Measurements from ENCODE around the gene MIDN. TPM values are rescaled to one million over a fixed set of nuclear protein-coding genes. Genes with fewer than 3 reads are reported as not detected.

Gene MIDN
- total and polyA plus RNA-seq, 10 of the 15 experiments (the other 5 are each of a cell fraction or from before 2014, with no cell fraction given): 0.38 to 51.5 (median 7.2) TPM

DNA sequence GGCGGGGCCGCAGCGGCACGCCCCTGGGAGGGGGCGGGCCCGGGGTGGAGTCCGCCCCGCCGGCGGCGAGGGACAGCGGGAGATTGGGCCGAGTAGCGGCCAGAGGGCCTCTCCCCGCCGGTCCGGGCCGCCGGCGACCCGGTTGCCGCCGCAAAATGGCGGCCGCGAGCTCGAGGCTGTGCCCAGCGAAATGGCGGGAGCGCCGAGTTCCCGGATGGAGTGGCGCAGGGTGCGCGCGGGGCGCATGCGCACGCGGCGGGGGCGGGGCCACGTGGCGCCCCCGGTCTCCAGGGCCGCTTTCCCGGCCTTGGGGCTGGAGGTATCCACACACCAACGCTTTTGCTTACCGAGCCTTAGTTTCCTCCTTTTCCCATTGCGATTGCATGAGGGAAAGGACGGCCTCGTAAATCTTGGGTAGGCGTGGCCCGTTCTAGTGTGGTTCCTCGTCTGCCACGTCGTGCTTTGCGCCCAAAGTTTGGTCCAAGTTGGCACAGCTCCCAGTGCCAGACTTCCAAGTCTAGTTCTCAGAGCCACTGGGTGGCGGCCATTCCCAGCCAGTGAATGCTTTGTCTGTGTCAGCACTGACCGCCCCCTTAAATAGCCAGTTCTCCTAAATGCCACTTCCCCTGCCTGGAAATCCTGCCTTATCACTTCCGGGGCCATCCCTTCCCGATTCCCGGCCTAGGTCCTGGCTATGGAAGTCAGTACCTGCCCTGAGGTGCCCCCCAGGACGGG lies 21.3 kb downstream of the MIDN start (continued):
- TF ChIP-seq, protein P1, sequence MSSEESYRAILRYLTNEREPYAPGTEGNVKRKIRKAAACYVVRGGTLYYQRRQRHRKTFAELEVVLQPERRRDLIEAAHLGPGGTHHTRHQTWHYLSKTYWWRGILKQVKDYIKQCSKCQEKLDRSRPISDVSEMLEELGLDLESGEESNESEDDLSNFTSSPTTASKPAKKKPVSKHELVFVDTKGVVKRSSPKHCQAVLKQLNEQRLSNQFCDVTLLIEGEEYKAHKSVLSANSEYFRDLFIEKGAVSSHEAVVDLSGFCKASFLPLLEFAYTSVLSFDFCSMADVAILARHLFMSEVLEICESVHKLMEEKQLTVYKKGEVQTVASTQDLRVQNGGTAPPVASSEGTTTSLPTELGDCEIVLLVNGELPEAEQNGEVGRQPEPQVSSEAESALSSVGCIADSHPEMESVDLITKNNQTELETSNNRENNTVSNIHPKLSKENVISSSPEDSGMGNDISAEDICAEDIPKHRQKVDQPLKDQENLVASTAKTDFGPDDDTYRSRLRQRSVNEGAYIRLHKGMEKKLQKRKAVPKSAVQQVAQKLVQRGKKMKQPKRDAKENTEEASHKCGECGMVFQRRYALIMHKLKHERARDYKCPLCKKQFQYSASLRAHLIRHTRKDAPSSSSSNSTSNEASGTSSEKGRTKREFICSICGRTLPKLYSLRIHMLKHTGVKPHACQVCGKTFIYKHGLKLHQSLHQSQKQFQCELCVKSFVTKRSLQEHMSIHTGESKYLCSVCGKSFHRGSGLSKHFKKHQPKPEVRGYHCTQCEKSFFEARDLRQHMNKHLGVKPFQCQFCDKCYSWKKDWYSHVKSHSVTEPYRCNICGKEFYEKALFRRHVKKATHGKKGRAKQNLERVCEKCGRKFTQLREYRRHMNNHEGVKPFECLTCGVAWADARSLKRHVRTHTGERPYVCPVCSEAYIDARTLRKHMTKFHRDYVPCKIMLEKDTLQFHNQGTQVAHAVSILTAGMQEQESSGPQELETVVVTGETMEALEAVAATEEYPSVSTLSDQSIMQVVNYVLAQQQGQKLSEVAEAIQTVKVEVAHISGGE (CRISPR knock-in tag; IDR thresholded peaks at IDR 0.05): no peak
- no peak; the same call in 1 of the 2 replicates for TF ChIP-seq SMAD5 (IDR thresholded peaks at IDR 0.05; ENCODE audit: low read depth)
- TF ChIP-seq, protein P2, sequence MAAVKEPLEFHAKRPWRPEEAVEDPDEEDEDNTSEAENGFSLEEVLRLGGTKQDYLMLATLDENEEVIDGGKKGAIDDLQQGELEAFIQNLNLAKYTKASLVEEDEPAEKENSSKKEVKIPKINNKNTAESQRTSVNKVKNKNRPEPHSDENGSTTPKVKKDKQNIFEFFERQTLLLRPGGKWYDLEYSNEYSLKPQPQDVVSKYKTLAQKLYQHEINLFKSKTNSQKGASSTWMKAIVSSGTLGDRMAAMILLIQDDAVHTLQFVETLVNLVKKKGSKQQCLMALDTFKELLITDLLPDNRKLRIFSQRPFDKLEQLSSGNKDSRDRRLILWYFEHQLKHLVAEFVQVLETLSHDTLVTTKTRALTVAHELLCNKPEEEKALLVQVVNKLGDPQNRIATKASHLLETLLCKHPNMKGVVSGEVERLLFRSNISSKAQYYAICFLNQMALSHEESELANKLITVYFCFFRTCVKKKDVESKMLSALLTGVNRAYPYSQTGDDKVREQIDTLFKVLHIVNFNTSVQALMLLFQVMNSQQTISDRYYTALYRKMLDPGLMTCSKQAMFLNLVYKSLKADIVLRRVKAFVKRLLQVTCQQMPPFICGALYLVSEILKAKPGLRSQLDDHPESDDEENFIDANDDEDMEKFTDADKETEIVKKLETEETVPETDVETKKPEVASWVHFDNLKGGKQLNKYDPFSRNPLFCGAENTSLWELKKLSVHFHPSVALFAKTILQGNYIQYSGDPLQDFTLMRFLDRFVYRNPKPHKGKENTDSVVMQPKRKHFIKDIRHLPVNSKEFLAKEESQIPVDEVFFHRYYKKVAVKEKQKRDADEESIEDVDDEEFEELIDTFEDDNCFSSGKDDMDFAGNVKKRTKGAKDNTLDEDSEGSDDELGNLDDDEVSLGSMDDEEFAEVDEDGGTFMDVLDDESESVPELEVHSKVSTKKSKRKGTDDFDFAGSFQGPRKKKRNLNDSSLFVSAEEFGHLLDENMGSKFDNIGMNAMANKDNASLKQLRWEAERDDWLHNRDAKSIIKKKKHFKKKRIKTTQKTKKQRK (IDR thresholded peaks at IDR 0.05; ENCODE audit: low read depth, low read length): no peak
- no peak for TF ChIP-seq TCF3 (IDR thresholded peaks at IDR 0.05; ENCODE audit: borderline replicate concordance, insufficient read depth, low read depth, low read length)
- TF ChIP-seq EED (IDR thresholded peaks at IDR 0.05; ENCODE audit: low read depth): 0 out of 2 replicates have a peak, but pooled peaks have one; percentile 28
- TF ChIP-seq NFXL1 (IDR thresholded peaks at IDR 0.05; ENCODE audit: borderline replicate concordance): no peak
- TF ChIP-seq, protein P3, sequence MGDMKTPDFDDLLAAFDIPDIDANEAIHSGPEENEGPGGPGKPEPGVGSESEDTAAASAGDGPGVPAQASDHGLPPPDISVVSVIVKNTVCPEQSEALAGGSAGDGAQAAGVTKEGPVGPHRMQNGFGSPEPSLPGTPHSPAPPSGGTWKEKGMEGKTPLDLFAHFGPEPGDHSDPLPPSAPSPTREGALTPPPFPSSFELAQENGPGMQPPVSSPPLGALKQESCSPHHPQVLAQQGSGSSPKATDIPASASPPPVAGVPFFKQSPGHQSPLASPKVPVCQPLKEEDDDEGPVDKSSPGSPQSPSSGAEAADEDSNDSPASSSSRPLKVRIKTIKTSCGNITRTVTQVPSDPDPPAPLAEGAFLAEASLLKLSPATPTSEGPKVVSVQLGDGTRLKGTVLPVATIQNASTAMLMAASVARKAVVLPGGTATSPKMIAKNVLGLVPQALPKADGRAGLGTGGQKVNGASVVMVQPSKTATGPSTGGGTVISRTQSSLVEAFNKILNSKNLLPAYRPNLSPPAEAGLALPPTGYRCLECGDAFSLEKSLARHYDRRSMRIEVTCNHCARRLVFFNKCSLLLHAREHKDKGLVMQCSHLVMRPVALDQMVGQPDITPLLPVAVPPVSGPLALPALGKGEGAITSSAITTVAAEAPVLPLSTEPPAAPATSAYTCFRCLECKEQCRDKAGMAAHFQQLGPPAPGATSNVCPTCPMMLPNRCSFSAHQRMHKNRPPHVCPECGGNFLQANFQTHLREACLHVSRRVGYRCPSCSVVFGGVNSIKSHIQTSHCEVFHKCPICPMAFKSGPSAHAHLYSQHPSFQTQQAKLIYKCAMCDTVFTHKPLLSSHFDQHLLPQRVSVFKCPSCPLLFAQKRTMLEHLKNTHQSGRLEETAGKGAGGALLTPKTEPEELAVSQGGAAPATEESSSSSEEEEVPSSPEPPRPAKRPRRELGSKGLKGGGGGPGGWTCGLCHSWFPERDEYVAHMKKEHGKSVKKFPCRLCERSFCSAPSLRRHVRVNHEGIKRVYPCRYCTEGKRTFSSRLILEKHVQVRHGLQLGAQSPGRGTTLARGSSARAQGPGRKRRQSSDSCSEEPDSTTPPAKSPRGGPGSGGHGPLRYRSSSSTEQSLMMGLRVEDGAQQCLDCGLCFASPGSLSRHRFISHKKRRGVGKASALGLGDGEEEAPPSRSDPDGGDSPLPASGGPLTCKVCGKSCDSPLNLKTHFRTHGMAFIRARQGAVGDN (IDR thresholded peaks at IDR 0.05): peak; percentile 87; the same call in 1 of the 2 replicates
- peak; percentile 24 for TF ChIP-seq CHD1 (IDR thresholded peaks at IDR 0.05; ENCODE audit: low read depth, low read length)
- no peak for TF ChIP-seq ZNF622 (IDR thresholded peaks at IDR 0.05)
- no peak for TF ChIP-seq HDAC6 (IDR thresholded peaks at IDR 0.05; ENCODE audit: unreplicated experiment)
- TF ChIP-seq, protein P4, sequence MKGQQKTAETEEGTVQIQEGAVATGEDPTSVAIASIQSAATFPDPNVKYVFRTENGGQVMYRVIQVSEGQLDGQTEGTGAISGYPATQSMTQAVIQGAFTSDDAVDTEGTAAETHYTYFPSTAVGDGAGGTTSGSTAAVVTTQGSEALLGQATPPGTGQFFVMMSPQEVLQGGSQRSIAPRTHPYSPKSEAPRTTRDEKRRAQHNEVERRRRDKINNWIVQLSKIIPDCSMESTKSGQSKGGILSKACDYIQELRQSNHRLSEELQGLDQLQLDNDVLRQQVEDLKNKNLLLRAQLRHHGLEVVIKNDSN (IDR thresholded peaks at IDR 0.05; ENCODE audit: borderline replicate concordance, extremely low read length, insufficient read depth, low read depth, low read length): peak; percentile 85
- TF ChIP-seq, protein P5, sequence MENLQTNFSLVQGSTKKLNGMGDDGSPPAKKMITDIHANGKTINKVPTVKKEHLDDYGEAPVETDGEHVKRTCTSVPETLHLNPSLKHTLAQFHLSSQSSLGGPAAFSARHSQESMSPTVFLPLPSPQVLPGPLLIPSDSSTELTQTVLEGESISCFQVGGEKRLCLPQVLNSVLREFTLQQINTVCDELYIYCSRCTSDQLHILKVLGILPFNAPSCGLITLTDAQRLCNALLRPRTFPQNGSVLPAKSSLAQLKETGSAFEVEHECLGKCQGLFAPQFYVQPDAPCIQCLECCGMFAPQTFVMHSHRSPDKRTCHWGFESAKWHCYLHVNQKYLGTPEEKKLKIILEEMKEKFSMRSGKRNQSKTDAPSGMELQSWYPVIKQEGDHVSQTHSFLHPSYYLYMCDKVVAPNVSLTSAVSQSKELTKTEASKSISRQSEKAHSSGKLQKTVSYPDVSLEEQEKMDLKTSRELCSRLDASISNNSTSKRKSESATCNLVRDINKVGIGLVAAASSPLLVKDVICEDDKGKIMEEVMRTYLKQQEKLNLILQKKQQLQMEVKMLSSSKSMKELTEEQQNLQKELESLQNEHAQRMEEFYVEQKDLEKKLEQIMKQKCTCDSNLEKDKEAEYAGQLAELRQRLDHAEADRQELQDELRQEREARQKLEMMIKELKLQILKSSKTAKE (IDR thresholded peaks at IDR 0.05; ENCODE audit: low read depth, poor library complexity, severe bottlenecking): no peak
- TF ChIP-seq ZSCAN29 (IDR thresholded peaks at IDR 0.05): peak; percentile 28; the same call in 1 of the 2 replicates

All from GM12878 (cell line).